Peyer's patch (tissue), 4 donors: Measurements from ENCODE around the gene RFX4. TPM values are rescaled to one million over a fixed set of nuclear protein-coding genes. Genes with fewer than 3 reads are reported as not detected.

ENCODE experiments used
- DNase-seq, 3 donors: peaks; one replicate each; pipeline ENCODE4 v3.0.0-alpha.2; 2017 to 2019
- H3K27ac ChIP-seq, 4 donors: fragments of 200-600 bp; sonication (generic); one replicate each; pipeline ENCODE4 v1.5.1; 2016 to 2019
- H3K27me3 ChIP-seq, 2 donors: fragments of 200-600 bp; sonication (generic); one replicate each; pipeline ENCODE4 v1.5.1; 2019
- H3K36me3 ChIP-seq, 3 donors: fragments of 200-600 bp; sonication (generic); one replicate each; pipeline ENCODE4 v1.5.1; 2016 to 2019
- H3K4me1 ChIP-seq, 4 donors: fragments of 200-600 bp; sonication (generic); one replicate each; pipeline ENCODE4 v1.5.1; 2016 to 2019
- H3K4me3 ChIP-seq, 4 donors: fragments of 200-600 bp; sonication (generic); 1 replicate in 3 of 4; 2 replicates in 1 of 4; pipeline ENCODE4 v1.5.1; 2016 to 2019; ENCODE audit warnings: mild to moderate bottlenecking in 1 of 4
- H3K9me3 ChIP-seq, 4 donors: fragments of 200-600 bp; sonication (generic); one replicate each; pipeline ENCODE4 v1.5.1; 2016 to 2019; ENCODE audit warnings: mild to moderate bottlenecking in 1 of 4
- POLR2A ChIP-seq, 2 donors: fragments of 450-650 bp; IDR thresholded peaks; one replicate each; pipeline ENCODE4 v1.5.1; 2017; ENCODE audit warnings: antibody characterized with exemption in 2 of 2, mild to moderate bottlenecking in 2 of 2, moderate library complexity in 2 of 2
- total RNA-seq, 4 donors: library from RNA; depleted of rRNA; stranded (reverse); fragments of >200 nt; gene quantifications; one replicate each; pipeline ENCODE4 v1.1.0, GENCODE V29; 2016
- TF ChIP-seq, protein P1 (sequence below), 6 experiments: fragments of 450-650 bp in 4 of 6; fragments of 200-600 bp in 2 of 6; sonication (generic) in 1 of 6; IDR thresholded peaks; one replicate each; pipeline ENCODE4 v1.5.1; 2017 to 2019; ENCODE audit warnings: antibody characterized with exemption in 6 of 6, mild to moderate bottlenecking in 3 of 6, moderate library complexity in 1 of 6

RFX4 gene
- total RNA-seq = not detected

DNA sequence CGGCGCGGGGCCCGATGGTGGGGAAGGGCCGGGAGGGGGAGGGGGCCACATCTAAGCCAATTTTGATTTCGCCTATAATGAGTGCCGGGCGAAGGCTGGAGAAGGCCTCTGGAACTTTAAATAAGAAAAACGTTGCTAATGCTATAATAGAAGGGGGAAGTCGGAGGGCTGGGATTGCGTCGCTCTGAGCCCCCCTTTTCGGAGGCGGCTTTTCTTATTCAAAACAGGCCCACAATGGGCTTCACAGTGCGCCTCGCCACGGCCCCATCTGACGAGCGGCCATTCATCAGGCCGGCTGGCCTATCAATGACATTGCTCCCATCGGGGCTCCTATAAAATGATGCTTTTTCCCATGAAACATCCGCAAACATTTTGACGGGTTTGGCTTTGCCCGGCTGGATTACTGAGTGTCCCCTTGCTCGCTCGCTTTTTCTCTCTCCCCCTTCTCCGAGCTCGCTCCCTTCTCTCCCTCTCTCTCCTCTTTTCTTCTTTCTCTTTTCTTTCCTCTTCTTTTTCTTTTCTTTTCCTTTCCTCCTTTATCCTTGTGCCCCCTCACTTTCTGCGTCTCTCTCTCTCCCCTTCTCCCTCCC is at the start of gene RFX4:
Gene RFX4, plus strand, starts transcription at position 364 of the 590 bp plus-strand sequence. CDS start 317 bp downstream, outside the sequence.
- H3K27ac ChIP-seq = no peak within 1 kb of the TSS
- H3K4me3 ChIP-seq = peak within 1 kb of the TSS in 2 of 4 donors; percentile 36 to 45
- H3K4me1 ChIP-seq = peaks cover 0 to 55% (median 1%) of the 10 kb centered on the region in 4 donors
- TF ChIP-seq POLR2A (IDR thresholded peaks at IDR 0.05) = no peak
- TF ChIP-seq, protein P1, sequence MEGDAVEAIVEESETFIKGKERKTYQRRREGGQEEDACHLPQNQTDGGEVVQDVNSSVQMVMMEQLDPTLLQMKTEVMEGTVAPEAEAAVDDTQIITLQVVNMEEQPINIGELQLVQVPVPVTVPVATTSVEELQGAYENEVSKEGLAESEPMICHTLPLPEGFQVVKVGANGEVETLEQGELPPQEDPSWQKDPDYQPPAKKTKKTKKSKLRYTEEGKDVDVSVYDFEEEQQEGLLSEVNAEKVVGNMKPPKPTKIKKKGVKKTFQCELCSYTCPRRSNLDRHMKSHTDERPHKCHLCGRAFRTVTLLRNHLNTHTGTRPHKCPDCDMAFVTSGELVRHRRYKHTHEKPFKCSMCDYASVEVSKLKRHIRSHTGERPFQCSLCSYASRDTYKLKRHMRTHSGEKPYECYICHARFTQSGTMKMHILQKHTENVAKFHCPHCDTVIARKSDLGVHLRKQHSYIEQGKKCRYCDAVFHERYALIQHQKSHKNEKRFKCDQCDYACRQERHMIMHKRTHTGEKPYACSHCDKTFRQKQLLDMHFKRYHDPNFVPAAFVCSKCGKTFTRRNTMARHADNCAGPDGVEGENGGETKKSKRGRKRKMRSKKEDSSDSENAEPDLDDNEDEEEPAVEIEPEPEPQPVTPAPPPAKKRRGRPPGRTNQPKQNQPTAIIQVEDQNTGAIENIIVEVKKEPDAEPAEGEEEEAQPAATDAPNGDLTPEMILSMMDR (IDR thresholded peaks at IDR 0.05) = no peak
- H3K36me3 ChIP-seq = no peaks in the 10 kb centered on the region
- H3K27me3 ChIP-seq = peaks cover 0 to 69% of the 10 kb centered on the region in 2 donors
- DNase-seq = no peak
- H3K9me3 ChIP-seq = no peaks in the 10 kb centered on the region

DNA sequence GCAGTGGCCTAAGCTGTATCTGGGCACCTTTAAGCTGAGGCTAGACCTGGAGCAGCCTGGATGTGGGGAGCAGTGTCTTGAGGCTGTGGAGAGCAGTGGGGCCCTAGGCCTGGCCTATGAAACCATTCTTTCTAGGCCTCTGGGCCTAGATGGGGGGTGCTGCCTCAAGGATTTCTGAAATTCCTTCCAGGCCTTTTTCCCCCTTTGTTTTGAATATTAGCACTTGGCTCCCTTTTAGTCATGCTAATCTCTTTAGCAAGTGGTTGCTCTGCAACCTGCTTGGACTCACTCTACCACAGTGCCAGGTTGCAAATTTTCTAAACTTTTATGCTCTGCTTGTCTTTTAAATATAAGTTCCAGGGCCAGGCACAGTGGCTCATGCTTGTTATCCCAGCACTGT is 41.6 kb upstream of the RFX4 start:
- Histone ChIP-seq H3K36me3 (no peaks in the 10 kb centered on the region), H3K4me3 (no peak overlapping the region), H3K27ac (no peak overlapping the region), H3K27me3 (no peaks in the 10 kb centered on the region), H3K4me1 (no peaks in the 10 kb centered on the region), H3K9me3 (no peaks in the 10 kb centered on the region)
- TF ChIP-seq POLR2A (IDR thresholded peaks at IDR 0.05) = no peak
- TF ChIP-seq, protein P1 (IDR thresholded peaks at IDR 0.05) = no peak
- no peak for DNase-seq

DNA sequence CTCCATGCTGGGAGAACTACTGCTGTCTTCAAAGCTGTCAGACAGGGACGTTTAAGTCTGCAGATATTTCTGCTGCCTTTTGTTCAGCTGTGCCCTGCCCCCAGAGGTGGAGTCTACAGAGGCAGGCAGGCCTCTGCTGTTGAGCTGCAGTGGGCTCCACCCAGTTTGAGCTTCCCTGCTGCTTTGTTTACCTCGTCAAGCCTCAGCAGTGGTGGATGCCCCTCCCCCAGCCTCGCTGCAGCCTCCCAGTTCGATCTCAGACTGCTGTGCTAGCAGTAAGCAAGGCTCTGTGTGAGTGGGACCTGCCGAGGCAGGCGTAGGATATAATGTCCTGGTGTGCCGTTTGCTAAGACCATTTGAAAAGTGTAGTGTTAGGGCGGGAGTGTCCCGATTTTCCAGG is 31.4 kb upstream of the RFX4 start:
- Histone ChIP-seq H3K27ac (no peak overlapping the region), H3K9me3 (no peaks in the 10 kb centered on the region), H3K36me3 (no peaks in the 10 kb centered on the region), H3K27me3 (no peaks in the 10 kb centered on the region), H3K4me1 (no peaks in the 10 kb centered on the region), H3K4me3 (no peak overlapping the region)
- no peak for DNase-seq
- TF ChIP-seq, protein P1 (IDR thresholded peaks at IDR 0.05) = no peak
- no peak for TF ChIP-seq POLR2A (IDR thresholded peaks at IDR 0.05)

DNA sequence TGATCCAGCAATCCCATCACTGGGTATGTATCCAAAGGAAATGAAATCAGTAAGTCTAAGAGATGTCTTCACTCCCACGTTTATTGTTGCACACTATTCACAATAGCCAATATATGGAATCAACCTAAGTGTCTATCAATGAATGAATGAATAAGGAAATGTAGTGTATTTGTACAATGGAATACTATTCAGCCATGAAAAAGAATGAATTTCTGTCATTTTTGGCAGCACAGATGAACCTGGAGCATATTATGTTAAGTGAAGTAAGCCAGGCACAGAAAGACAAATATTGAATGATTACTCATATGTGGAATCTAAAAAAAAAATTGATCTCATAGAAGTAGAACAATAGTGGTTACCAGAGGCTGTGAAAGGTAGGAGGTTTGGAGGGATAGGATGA is 30.6 kb upstream of the RFX4 start:
- no peaks in the 10 kb centered on the region for H3K9me3 ChIP-seq
- no peak overlapping the region for H3K4me3 ChIP-seq
- DNase-seq = no peak
- H3K27ac ChIP-seq = no peak overlapping the region
- no peaks in the 10 kb centered on the region for H3K36me3 ChIP-seq
- no peaks in the 10 kb centered on the region for H3K4me1 ChIP-seq
- no peak for TF ChIP-seq POLR2A (IDR thresholded peaks at IDR 0.05)
- TF ChIP-seq, protein P1 (IDR thresholded peaks at IDR 0.05) = no peak
- H3K27me3 ChIP-seq = no peaks in the 10 kb centered on the region

DNA sequence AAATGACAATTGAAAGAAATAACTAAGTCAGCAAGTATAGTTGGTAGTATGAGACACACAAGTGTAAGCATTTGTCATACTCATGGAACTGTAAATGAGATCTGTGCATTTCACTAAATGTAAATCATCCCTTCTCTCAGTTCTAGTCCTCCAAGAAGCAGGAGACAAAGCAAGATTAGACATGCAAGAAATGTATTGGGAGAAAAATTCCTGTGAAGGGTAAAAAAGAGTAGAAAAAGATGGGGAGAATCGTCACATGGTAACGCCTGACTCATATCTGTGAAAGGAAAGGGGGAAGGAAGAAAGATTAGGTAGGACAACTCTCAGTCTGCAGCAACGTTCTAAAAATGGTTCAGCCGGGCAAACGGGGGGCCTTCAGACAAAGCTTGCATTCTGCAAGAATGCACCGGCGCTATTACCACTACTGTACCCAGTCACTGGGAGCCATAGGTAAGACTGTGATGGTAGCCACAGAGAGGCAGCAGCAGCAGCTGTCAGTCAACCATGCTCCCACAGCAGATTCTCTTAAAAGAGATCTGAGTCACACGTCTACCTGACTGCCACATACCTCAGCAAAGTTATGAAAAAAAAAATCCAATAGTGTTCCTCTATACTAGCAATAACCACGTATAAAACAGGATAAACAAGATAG is 18.0 kb upstream of the RFX4 start:
- Histone ChIP-seq H3K36me3 (no peaks in the 10 kb centered on the region), H3K4me1 (no peaks in the 10 kb centered on the region), H3K27me3 (no peaks in the 10 kb centered on the region), H3K9me3 (no peaks in the 10 kb centered on the region), H3K27ac (no peak overlapping the region), H3K4me3 (no peak overlapping the region)
- no peak for TF ChIP-seq POLR2A (IDR thresholded peaks at IDR 0.05)
- TF ChIP-seq, protein P1 (IDR thresholded peaks at IDR 0.05) = no peak
- DNase-seq = no peak
